AG20443 (cell line): ENCODE data around the gene TMEM198.
A peak's percentile ranks its signal among the peaks of the same experiment; 100 is the strongest.

Experiments used
- DNase-seq: peaks from one replicate; pipeline ENCODE4 v3.0.0; 2012; ENCODE audit warnings: low spot score, mixed read lengths

The TMEM198 gene, protein sequence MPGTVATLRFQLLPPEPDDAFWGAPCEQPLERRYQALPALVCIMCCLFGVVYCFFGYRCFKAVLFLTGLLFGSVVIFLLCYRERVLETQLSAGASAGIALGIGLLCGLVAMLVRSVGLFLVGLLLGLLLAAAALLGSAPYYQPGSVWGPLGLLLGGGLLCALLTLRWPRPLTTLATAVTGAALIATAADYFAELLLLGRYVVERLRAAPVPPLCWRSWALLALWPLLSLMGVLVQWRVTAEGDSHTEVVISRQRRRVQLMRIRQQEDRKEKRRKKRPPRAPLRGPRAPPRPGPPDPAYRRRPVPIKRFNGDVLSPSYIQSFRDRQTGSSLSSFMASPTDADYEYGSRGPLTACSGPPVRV

DNA sequence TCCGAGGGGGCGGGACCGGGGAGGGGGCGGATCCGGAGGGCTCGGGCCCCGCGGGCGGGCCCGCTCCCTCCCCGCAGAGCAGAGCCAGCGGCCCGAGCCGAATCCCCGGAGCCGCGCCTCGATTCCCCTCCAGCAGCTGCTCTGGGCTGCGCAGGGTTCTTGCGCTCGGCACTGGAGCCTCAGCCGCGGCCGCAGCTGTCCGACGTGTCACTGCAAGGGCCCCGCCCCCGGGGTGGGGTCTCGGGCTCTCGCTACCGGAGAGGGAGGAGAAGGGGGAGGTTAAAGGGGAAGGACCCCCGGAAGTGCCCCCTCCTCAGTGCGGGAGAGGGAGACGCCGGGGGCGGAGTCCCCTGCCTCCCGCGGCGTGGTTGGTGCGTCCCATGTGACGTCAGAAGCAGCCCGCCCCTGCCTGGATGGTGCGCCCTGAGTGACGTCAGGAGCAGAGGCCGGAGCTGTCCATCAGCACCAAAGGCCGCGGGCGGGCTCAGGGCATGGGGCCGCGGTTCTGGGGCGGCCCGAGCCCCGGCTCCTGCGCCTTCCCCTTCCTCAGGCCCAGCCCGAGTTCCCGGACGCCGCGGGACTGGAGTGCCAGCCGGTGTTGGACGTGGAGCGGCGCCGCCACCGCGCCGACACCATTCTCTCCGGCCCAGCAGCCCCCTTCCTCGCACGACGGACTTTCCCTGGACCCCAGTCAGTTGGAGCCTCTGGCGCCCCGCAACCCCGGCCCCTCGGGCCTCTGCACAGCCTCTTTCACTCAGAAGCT is at the start of gene TMEM198, which contains the start of gene CHPF:
TMEM198 (plus strand) TSS at position 433 of the 763 bp plus-strand sequence. CDS start 700 bp downstream, outside the sequence.
CHPF (minus strand) TSS at position 214 of the 763 bp plus-strand sequence. CDS start 271 bp downstream, outside the sequence.
- DNase-seq = peak; percentile 99

DNA sequence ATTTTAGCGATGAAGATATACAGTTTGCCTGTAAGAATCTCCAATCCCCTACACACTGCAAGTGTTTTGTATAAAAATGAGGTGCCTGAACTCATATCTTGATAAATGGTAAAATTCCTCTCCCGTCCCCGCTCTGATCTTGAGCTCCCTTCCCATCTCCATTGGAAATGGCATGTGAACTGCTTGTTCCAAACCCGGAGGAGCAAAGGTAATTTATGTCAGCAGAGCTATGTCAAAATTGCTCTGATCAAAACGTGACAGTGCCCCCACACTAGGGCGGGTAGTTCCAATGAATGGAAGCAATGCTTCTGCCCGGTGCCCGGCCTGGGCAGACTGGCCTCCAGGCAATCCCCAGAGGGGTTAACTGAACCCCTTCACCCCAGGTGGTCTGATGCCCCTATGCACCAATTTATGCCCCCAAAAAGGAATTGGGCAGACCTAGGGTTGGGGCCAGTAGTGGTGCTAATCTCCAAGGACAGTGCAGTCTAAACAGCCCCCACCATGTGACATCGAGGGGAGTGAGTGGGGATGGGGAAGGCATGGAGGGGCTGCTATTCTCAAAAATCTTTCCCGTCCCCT is 48.8 kb upstream of the TMEM198 start:
- no peak for DNase-seq

DNA sequence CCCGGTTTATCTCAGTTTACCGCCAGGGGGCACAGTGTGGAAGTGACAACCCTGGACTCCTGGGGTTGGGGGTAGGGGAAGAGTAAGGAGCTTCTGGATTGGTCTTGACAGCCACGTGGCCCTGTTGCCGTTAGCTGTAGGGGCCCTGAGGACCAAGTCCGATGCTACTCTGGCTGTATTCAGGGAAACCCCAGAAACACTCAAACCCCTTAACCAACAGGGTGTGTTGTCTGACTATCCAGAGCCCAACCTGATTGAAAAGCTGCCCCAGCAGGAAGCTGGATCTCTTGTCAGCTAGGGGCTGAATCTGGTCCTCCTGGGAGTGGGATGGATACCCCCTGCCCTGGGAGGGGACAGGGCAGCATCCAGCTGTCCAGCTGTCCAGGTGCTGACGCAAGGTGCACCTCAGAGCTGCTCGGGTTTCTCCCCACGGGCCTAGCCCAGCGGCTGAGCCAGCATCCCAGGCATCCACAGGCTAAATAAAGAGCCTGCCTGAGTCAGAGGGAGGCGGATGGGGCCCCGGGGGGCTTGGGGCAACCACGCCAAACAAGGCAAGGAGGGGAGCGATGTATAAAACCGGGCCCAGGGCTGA is 48.2 kb upstream of the TMEM198 start:
- peak; percentile 86 for DNase-seq

DNA sequence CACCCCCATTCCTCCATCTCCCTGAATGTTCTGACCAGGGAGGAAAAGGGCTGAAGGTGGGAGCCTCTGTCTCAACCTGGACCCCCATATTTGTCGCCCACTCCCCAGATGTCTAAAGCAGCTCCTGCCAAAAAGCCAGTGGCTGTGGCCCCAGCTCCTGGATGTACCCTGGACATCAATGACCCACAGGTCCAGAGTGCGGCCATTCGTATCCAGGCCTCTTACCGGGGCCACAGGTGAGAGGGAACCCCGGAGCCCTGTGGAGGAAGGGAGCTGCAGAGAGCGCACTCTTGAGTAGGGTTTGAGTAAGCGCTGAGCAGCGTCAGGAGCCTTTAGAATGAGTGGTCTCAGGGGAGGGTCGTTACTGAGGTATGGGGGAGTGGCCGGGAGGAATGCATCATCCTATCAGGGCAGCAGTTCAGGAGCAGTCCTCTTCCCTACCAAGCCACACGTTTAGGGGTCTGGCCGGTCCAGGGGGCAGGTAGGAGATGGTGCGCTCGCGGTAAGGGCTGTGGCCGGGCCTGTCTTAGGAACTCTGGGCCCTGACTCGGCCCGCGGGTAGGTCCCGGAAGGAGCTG is 47.5 kb upstream of the TMEM198 start:
- DNase-seq = no peak

DNA sequence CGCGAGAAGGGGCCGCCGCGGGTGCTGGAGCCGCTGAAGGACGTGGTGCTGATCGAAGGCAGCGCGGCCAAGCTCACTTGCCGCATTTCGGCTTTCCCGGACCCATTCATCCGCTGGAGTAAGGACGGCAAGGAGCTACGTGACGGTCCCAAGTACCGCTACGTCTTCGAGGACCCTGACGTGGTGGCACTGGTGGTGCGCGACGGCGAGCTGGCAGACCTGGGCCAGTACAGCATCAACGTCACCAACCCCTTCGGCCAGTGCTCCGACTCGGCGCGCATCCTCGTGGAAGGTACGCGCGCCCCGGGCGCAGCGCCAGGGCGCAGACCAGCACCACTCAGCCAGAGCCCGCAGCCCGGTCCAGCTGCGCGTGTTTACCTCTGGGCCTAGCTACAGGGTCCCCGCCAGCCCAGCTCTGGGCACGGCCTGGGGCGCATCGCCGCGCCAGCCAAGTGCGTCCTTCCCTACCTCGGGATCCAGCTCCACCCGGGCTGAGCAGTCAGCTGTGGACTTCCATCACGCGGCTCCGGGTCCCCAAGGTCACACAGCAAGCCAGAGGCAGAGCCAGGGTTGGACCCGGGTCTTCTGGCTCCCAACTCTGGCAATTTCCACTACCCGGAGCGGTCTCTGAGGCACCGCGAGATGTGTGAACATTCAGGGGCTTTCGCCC is 46.9 kb upstream of the TMEM198 start:
- no peak for DNase-seq

DNA sequence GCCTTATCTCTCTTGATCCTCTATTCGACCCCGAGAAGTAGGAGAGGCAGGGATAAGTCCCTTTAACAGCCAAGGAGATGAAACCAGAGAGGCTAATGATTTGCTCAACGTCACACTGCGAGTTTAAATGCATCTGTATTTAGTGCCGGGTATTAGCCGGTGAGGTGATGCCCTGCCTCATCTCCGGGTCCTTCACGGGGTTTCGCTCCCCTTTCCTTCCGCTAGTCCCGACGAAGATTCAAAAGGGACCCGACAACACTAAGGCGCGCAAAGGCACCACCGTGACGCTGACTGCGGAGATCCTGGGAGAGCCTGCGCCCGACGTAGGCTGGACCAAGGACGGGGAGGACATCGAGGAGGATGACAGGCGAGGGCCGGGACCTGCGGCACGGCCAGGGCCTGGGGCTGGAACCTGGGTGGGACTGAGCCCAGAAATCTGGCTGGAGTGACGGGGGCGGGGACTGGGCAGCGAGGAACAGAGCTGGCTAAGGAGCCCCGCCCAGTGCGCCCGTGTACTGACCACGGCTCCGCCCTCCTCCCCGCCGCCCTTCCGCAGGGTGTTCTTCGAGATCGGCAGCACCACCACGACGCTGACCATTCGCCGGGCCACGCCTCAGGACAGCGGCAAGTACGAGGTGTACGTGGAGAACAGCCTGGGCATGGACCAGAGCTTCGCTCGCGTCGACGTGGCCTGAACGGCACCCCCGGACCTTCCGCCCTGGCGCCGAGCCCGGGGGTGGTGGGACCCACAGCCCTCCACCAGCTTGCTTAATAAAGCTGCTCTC is 46.1 kb upstream of the TMEM198 start:
- peak; percentile 95 for DNase-seq

DNA sequence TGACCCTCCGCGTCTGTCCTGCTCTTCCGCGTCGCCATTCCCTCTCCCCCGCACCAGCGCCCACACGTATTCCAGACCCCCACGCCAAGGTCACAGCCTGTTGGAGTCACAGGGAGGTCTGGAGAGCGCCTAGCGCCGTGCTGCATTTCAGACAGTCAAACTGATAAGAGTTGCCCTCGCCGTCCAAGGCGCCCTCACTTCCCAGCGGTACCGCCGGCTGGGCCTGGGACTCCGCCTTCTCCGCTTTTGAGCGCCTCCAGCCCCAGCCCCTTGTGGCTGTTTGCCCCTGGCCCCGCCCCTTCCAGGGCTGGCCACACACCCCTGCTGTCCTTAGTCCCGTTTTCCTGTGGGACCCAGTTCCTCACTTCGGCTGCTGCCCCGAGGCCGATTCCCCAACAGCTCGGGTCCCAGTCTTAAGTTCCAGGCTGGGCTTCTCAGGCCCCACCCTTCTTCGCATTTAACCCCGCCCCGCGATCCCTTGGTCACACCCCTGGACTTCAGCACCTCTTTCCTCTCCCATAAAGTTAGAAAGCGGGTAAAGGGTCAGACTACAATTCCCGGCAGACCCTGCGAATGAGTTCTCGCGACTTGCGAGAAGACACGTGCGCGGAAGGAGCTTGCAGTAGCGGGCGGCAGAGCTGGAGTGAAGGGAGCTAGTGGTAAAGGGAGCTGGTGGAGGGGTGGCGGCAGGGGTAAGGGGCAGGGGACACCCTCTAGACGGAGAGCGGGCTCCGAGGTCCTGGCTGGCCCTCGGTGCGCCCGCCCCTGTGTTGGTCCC is 45.4 kb upstream of the TMEM198 start, which contains the start of gene GMPPA:
GMPPA (plus strand) TSS at position 612 of the 778 bp plus-strand sequence. CDS start 1,085 bp downstream, outside the sequence.
- DNase-seq = peak; percentile 96

DNA sequence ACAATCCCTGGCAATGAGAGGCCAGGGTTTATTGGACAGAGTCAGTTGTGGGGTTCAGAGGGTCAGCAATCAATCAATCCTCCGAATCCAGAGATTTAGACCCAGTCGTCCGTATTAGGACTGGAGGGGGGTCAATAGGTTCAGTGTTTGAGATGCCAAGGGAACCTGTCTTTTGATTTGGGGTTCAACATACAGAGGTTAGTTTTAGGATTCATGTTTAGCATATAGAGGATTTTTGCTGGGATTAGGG is 44.8 kb upstream of the TMEM198 start:
- DNase-seq = no peak

DNA sequence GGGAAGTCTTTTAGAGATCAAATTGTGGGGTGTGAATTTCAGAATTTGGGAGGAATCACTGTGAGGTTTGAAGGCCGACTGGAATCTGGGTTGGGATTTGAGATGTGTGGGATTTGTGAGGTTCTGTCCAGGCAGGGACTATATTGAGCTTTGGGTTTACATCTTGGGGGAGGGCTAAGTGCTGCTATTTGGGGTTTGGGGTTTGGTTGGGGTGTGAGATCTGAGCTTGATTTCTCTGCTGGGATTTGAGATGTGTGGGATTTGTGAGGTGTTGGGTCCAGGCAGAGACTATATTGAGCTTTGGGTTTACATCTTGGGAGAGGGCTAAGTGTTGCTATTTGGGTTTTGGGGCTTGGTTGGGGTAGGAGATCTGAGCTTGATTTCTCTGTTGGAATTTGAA is 44.3 kb upstream of the TMEM198 start:
- no peak for DNase-seq

DNA sequence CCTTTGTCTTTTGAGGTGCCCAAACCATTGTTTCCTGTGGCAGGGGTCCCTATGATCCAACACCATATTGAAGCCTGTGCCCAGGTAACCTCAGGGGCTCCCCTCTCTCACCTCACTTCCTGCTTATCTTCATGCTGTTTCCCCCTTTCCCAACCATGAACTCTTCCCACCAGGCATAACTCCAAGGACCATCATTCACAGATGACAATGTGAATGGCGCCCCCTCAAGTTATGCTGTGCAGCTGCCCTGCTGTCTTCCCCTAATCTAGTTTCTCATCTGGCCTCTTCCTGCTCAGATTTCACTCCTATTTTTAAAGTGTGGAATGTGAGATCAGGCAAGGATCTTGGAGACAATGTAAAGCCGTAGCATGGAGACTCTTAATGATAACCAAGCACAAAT is 43.7 kb upstream of the TMEM198 start:
- no peak for DNase-seq

DNA sequence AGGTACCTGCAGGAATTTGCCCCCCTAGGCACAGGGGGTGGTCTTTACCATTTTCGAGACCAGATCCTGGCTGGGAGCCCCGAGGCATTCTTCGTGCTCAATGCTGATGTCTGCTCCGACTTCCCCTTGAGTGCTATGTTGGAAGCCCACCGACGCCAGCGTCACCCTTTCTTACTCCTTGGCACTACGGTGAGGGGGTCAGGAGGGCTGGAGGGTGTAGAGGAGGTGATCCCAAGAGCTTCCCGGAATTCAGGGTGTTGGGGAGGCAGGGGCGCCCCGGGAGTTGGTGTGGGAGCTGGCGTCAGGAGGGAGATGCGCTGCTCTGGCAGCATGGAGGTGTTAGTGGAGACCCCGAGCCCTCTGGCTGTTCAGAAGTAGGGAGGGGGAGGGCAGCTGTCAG is 42.0 kb upstream of the TMEM198 start:
- DNase-seq = no peak

DNA sequence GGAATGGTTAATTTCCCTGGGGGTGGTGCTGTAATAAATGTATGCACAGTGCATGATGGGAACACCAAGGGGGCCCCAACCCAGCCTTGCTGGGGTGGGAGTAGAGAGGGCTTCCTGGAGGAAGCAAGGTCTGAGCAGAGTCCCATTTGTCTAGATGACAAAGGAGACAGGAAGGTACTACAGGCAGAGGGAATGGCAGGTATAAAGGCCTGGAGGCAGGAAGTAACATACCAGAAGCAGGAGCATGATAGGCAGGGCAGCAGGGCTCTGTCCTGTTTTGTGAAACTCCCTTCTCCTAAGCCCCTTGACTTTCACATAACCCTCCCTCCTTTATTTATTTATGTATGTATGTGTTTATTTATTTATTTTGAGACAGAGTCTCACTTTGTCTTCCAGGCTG is 41.2 kb upstream of the TMEM198 start:
- no peak for DNase-seq

DNA sequence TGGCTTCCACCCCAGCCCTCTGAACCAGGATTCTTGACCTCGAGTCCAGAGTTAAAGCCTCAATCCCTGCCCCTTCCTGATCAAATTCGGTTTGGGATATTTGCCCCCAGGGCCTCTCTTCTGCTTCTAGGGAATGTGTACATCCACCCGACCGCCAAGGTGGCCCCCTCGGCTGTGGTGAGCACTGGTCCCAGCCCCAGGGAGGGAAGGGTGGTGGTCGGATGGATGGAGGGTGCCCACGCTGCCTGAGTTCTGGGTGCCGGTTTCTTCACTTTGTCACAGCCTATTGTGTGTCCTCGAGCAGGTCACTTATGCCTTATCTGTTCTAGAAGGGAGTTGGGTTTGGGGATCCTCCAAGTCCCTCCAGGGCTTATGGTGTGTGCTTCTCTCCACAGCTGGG is 38.2 kb upstream of the TMEM198 start:
- no peak for DNase-seq

DNA sequence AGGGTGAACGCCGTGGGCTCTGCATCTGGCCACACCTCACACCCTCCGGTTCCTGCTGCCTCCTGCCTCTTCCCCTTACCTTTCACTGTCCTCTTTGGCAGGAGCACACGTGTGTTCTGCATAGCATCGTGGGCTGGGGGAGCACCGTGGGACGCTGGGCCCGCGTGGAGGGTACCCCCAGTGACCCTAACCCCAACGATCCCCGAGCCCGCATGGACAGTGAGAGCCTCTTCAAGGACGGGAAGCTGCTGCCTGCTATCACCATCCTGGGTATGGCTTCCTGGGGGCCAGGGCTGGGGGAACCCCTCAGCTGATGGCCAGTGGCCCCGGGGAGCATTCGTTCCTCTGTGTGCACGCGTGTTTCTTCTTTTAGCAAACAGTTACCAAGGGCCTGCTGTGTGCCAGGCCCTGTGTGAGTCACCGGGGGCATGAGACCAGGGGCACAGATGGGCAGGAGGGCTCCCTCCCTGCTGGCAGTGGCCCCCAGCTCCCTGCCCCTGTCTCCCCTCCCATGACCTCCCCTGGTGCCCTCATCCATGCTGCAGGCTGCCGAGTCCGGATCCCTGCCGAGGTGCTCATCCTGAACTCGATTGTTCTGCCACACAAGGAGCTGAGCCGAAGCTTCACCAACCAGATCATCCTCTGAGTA is 37.6 kb upstream of the TMEM198 start:
- DNase-seq = no peak

DNA sequence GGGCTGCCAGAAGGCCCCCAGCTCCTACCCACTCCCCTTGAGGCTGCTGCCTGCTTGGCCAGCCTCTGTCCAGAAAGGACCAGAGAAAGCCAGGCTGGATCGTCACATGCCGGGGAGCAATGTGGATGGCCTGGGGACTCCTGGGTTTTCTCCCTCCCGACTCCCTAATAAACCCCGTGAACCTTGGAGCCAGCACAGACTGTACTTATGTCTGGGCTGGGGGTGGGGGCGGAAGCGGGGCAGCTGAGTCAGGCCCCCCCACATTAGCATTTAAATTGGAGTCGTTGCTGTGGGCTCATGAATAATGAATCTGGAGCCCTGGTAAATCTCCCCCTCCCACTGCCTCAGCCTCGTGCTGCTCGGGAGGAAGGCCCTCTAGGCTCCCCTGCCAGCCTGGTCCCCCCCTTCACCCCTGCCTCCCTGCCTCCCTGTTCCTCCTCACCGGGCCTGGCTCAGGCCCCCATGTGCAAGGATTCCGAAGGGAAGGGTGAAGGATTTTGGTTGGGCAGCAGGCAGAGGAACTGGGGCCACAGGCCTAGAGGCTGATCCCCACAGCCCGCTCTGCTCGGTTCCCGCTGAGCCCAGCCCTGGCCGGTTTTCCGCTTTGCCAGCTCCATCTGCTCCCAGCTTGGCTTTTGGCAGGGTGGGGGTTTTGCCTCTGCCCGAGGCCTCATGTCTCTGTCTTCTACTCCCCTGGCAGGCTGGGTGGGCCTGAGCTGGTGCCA is 36.9 kb upstream of the TMEM198 start:
- DNase-seq = no peak

DNA sequence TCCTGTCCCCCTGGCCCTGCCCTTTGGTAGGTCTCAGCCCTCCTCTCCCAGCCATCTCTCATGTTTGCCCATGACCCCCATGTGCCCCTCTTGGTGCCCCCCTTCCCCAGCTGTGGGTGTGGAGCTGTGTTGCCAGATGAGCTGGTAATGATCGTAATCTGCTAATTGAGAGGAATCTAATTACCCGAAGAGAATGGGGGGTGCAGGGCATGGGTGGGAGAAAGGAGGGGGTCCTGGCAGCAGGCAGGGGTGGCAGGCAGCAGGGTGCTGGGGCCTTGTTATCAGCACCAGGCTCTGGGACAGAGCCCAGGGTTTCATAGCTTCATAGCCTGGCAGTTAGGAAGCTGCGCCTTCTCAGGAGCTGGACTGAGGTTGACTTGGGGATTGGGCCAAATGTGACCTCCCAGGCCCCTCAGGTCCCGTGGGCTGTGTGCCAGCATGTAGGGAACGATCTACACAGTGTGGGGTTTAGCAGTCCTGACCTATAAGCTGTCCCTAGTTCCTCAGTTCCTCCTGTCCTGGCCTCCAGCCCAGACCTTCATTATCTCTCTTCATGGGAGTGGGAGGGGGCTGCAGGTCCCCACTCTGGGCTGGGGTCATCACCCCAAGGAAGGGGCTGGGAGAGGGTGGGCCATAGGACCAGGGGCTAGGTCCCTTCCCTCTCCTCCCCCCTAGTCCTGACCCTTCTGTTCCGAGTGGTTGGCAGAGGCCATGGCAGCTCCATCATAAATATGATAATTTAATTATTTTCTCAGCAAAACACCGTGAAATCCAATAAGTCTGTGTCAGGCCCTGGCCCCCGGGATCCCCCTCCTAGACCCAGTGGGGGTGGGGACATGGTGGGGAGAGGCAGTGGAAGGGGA is 36.0 kb upstream of the TMEM198 start:
- no peak for DNase-seq

DNA sequence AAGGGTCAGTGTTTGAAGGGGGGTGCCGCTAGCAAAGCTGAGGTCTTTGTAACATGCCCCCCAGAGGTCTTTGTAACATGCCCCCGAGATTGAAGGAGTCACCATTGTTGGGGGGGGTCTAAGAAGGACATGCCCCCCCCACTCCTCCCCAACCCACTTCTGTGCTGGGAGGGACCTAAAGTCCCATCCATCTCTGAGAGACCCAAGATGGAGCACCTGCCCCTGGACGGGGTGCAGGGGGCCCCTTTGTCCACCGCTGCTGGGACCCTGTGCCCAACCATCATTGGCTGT is 35.4 kb upstream of the TMEM198 start:
- DNase-seq = no peak
